Activated CD8-positive, alpha-beta memory T cell treated with anti-CD3 and anti-CD28 coated beads, Interleukin-2, amount 50 U/mL, for 48 hours (primary cell): Measurements from ENCODE around the gene QPCT.
A peak's percentile ranks its signal among the peaks of the same experiment; 100 is the strongest.
"Not testable (repeated sequence)": the region's sequence is repeated elsewhere in the genome, so short reads cannot be mapped to it uniquely, and the experiment has no call there.

ENCODE experiments used
- DNase-seq: peaks from one replicate; pipeline ENCODE4 v3.0.0-alpha.2; 2020

The QPCT gene

DNA sequence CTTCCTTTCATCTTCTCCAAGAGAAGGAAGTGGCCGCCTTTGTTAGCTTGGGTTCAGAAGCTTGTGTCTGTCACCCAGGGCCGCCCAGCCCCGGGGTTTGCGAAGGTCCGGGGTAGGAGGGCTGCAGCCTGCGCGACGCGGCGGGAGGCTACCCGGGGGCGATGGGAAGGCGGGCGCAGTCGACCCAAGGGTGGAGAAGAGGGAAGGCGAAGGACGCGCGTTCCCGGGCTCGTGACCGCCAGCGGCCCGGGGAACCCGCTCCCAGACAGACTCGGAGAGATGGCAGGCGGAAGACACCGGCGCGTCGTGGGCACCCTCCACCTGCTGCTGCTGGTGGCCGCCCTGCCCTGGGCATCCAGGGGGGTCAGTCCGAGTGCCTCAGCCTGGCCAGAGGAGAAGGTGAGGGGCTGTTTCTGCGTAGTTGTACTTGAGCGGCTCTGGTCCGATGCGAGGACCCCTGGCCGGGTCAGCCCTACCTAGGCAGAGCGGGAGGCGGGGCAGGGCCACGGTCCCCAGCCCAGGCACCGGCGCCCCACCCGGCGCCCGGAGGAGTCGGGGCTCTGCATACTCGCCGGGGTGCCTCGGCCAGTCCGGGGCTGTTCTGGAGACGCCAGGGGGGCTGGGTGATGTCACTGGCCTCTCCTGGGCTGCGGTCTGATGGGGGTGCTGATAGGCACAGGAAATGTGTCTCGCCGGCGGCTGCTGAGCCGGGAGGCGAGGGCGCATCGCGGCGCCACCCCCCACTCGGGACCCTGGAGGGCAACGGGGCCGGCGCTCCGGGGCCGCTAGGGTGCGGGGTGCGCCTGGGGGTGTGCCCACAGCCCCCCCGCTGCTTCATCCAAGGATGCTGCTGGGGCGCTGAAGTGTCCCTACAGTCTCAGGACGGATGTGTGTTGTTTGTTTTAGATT, at the start of gene QPCT:
QPCT (plus strand) TSS at position 178 of the 909 bp plus-strand sequence; CDS start at position 280, 102 bp downstream.
- peak; percentile 78 for DNase-seq

DNA sequence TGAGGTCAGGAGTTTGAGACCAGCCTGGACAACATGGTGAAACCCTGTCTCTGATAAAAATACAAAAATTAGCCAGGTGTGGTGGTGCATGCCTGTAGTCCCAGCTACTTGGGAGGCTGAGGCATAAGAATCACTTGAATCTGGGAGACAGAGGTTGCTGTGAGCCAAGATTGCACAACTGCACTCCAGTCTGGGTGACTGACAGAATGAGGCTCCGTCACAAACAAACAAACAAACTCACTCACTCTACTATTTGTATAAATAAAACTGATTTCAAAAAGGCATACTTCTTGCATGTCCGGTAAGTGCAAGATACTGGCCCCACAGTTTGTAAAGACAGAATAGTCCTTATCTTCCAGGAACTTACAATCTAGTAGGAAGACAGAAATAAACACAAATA, 49.6 kb upstream of the QPCT start:
- DNase-seq, result not testable (repeated sequence)

DNA sequence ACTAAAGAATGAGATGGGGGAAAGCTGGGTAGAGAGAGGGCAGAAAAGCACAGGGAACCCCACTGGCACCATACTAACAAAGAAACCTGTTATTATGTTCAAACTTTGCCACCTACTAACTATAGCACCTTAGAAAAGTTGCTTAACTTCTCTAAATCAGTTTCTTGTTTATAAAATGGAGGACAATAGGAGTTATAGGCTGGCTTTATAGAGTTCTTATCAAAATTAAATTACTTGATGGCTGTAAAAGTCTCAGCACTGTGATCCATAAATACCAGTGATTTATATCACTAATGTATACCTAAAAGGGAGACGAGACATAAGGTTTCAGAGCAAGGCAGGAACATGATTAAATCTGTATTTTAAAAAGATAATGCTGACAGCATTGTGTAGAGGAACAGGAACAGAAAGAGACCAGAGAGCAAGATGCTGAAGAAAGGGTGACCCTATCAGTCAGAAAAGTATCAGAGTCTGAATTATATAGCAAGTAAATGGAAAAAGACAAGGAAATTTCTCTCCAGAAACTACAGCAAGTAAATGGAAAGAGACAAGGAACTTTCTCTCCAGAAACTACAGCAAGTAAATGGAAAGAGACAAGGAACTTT, 48.9 kb upstream of the QPCT start:
- no peak for DNase-seq

DNA sequence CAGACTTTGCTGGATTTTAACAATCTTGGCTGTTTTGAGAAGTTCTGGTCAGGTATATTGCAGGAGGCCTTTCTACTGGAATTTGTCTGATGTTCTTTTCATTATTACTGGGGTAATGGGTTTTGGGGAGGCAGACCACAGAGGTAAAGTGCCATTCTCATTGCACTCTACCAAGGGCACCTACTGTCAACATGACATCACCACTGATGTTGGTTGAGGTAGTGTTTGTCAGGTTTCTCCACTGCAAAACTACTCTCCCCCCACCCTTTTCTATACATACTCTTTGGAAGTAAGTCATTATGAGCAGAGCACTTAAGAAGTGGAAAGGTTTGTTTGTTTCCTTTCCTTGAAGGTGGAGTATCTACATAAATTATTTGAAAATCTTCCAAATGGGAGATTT, 46.8 kb upstream of the QPCT start:
- no peak for DNase-seq

DNA sequence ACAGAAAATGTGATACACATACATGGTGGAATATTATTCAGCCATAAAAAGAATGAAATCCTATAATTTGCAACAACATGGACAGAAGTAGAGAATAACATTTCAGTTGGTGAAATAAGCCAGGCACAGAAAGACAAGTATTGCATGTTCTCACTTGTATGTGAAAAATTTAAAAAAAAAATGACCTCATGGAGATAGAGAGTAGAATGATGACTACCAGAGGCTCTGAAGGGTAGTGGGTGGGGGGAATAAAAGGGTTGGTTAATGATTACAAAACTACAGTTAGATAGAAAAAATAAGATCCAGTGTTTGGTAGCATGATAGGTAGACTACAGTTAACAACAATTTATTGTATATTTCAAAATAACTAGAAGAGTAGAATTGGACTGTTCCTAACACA, 44.3 kb upstream of the QPCT start:
- DNase-seq, result no peak

DNA sequence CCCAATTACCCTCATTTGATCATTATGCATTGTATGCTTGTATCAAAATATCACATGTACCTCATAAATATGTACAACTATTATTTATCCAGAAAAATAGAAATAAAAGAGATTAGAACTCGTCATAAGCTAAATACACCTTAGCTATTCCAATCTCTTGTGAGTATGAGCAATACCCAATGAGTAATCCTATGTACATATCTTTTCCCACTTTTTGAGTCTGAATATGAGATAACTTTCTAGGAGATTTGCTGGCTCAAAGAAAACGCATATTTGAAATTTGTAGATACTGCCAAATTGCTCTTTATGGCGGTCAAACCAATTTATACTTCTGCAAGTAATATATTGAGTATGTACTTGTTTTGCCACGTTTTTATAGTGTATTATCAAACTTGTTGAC, 43.9 kb upstream of the QPCT start:
- DNase-seq, result no peak

DNA sequence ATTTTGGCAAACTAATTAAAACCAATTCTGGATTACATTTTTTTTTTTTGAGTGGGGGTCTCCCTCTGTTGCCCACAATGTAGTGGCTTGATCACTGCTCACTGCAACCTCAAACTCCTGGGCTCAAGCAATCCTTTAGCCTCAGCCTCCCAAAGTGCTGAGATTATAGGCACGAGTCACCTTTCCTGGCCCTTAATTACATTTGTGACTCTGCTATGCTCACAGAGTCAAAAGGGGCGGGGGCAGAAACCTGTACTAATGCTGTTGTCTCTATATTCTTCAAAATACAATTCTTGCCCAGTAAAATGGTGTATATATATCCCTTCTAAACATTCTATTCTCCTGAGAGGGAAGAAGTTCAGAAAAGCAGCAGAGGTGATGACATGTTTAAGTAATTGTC, 43.0 kb upstream of the QPCT start:
- no peak for DNase-seq

DNA sequence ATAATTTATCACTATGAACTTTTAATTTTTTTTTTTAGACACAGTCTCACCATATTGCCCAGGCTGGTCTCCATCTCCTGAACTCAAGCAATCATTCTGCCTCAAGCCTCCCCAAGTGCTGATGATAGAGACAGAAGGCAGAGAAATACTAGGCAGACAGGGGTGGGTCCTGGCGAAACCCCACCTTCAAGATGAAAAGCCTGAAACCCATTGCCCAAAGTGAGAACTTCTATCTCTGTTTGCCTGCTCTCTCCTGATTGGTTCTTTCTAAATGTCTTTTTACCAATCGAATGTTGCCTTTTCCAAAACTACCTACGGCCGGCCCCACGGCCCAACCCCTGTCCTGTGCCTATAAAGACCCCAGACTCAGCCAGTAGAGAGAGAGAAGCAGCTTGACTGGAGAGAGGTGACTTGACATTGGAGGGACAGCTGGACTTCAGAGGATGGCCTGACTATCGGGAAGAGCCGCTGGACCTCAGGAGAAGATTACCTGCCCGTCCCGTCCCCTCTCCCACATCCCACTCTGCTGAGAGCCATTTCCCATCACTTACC, 41.7 kb upstream of the QPCT start:
- DNase-seq, result no peak

DNA sequence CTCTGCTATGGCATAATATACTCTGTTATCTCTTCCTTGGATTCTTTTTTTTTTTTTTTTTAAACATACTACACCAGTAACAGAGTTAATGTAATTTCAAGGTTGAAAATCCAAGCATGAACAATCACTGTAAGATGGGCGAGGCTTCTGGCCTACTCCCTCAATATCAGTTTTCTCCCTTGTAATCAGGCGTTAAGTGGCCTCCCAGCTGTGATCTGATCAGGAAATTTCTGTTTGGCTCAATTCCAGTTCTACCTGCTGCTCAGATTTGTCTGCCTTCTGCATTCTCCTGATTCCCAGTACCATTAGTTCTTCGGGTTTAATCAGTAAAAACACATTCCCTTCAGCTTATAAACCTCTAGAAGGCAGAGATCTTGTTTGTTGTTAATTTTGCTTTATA, 38.4 kb upstream of the QPCT start:
- no peak for DNase-seq

DNA sequence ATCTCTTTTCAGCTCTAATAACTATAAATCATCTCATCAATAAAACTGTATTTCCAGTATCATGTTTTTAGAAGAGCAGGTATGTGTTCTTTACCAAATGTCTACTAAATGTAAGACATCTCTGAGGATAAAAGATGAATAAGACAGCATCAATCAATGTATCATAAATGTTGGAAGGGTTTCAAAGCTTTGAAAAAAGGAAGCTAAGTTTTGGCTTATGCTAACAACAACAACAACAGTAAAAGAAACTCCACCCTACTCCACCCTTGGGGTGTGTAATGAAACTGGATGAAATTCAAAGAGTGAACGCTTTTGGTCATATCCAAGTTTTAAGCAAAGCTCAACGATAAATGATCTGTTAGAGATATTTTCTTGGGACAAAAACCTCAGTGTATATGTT, 36.9 kb upstream of the QPCT start:
- DNase-seq, result no peak

DNA sequence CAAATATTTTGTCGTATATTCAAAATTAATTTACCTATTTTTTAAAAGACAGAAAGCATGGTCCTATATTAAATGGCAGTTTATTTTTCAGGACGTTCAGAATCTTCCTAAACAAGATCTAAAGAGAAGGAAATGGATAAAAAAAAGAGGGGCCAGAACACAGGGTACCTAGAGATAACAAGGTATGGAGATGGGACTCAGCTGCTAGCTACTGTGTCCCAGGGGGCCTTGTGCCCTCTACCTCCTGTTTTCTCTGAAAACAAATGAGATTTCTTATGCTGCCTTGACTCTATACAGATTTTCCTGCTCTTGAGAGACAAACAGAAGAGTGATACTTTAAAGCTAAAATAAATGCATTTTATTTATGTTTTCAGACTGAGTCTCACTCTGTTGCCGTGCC, 29.1 kb upstream of the QPCT start:
- DNase-seq, result no peak

DNA sequence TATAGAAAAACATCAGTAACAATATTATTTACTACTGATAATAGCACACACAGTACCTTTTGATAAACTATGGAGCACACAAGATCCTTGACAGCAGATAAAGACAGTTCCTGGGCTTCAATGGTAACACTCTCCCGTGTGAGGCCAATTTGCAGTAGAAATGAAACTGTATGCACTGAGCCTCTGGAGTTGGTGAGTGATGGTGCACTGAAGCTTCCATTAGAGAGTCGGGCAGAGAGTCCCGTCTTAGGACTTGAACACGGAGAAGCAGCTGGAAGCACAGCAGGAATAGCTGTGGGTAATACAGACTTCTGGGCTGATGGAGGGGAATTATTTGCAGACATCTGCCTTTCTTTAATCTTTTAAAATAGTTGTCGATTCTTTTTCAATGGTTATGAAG, 28.2 kb upstream of the QPCT start:
- DNase-seq, result no peak

DNA sequence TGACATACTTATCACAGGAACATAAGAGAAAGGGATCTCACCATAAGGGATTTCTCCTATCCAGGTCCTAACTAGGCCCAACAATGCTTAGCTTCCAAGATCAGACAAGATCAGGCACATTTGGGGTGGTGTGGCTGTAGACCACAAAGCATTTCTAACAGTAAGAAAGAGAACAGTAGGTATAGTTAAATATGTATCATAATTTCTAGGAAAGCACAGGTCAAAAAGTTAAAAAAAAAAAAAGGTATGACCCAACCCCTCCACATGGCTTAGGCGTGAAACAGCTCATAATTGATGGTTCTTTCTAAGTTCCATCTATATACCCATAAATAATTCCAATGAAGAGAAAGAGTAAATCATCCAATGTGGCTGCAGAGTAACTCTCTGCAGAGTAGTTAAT, 26.7 kb upstream of the QPCT start:
- DNase-seq, result no peak

DNA sequence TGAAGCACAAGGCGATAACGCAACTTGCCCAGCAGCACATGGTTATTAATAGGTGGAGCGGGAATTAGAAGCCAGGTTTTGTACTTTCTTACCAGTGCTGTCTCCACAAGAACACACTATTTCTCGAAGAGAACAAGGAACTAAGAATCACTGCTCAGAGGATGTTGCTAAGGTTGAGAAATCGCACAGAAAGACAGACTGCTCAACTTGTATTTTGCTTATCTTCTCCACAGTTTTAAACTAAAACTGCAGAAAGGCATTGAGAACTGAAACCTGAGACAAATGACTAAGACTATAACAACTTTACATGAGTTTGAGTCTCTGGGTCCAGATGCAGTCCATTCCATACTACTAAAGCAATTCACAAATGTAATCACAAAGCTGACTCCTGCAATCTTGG, 26.0 kb upstream of the QPCT start:
- DNase-seq, result no peak

DNA sequence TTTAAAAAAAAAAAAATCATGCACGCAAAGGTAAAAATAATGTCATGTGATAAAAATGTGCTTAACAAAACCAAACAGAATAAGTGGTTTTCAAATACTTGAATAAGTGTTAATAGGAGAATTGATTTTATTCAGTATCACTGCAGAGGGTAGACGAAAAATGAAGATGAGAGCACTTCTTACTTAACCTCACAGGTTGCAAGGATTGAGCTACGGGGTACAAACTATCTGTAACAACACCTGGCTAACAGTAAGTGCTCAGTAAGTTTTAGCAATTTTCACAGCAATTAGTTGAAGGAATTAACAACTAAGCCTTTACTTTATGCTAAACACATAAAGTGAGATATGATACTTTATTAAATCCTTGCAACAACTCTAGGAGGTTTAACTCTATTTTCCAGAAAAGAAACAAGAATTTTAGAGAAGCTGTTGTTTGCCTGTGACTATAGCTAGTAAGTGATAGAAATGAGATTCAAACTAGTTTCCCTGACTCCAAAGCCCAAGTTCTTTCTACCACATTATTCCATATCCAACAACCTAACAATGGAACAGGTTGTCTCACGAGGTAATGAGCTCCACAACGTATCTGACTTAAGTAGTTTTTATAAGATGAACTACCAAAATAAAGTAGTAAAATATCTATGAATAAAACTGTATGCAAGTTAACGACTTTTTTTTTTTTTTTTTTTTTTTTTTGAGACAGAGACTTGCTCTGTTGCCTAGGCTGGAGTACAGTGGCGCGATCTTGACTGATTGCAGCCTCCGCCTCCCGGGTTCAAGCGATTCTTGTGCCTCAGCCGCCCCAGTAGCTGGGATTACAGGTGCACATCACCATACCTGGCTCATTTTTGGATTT, 24.4 kb upstream of the QPCT start:
- no peak for DNase-seq

DNA sequence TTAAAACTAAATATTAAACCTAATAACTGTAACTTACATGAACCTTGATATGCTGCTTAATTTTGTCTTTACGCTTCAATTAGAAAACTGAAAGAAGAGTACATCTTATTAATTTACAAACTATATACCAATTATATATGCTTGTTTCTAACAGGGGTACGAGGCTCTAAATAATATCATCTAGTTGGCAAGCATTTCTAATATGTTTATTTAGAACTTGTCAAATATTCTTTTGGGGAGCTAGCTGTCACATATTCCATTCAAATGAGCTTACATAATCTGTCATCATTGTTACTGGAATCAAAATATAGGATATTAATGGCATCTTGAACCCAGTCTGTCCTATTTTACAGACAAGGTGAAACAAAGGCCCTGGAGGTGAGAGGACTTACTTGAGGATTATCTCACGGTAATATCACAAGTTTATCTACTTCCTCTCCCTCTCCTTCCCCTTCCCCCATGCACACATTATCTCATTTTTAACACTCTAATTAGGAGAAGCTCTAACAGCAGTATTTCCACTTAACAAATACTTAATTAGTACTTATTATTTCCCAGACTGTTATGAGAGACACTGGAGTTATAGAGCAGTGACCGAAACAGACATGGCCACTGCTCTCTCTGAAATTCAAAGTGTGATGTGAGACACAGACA, 23.3 kb upstream of the QPCT start:
- no peak for DNase-seq

DNA sequence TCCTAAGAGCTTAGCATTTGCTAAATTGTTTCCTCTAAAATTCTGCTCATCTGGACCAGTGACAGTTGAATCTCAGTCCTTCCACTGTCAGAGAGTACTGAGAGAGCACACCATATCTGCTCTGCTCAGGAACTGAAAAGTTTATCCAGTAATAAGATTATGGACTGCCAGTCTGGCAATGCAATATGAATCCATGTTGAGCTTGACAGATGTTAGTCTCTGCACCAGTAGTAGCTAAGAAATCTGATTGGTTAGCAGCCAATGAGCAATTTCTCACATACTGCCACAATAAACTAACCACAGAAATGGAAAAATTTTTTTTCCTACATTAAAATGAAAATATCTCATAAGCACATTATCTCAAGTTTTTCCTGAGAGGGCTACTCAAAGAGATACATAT, 22.1 kb upstream of the QPCT start:
- DNase-seq, result no peak

DNA sequence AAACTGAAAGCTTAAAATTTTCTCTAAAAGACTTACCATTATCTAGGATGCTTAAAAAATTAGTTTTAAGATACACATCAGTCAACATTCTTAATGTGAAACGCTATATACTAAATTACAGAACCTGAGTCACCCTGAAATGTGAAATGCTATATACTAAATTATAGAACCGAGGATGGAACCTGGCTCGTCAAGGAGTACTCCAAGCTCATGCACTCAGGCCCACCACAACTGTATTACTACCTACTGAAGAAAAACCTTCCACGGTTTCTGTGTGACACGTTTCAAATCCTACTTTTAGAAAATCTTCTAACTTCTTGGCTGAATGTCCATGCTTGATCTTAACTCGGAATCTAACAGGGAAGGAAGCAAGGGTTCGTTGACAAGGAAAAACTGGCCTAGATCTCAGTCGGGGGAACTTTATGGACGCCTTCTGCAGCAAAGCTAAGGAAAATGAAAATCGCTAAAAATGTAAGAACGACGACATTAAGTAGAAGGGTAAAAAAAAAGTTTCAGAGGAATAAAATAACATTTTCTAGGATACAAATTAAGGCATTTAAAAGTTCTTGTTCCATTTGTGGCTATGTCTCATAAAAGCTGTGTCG, 21.2 kb upstream of the QPCT start:
- DNase-seq, result no peak

DNA sequence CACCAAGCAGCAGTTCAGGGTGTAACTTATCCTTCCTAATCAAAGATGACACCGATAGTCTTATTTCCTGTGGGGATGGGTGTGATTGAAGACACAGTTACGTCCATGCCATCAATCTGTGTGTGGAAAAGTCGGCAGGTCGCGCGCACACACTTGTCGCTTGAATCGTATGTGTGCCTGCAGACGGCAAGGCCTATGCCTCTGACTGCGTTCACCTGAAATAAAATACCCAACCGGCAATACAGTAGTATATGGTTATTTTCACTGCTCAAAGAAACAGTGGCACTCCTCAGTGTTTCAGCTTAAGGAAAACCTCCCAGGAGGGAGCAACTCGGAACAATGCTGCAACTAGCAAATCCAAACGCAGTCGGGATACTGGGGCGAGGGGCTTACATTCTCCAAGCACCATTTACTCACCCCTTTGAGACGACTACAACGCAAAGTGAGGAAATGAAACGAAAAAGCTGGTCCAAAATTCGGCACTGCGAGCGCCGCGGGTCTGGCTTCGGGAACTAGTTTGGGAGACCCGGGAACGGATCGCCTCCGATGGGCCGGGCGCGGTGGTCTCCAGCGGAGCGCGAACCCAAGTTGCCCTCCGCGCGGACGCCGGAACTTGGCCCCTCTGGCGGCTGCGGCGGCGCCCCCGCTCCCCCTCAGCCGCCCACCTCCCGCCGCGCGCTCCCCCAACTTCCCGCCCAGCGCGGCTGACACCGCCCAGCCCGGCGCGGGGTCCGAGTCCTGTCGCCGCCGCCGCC, 20.5 kb upstream of the QPCT start:
- DNase-seq, result peak; percentile 66

DNA sequence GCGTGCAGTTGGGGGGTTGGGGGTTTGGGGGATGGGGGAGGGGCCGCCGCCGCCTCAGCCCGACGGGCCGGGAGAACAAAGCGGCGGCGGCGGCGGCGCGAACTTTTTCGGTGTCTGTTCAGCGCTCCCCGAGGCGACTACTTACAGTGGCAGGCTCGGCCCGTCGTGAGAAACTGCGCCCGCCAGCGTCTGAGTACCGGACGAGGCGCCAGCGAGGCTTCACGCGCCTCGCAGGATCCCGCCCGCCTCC, 20.0 kb upstream of the QPCT start:
- DNase-seq, result no peak

DNA sequence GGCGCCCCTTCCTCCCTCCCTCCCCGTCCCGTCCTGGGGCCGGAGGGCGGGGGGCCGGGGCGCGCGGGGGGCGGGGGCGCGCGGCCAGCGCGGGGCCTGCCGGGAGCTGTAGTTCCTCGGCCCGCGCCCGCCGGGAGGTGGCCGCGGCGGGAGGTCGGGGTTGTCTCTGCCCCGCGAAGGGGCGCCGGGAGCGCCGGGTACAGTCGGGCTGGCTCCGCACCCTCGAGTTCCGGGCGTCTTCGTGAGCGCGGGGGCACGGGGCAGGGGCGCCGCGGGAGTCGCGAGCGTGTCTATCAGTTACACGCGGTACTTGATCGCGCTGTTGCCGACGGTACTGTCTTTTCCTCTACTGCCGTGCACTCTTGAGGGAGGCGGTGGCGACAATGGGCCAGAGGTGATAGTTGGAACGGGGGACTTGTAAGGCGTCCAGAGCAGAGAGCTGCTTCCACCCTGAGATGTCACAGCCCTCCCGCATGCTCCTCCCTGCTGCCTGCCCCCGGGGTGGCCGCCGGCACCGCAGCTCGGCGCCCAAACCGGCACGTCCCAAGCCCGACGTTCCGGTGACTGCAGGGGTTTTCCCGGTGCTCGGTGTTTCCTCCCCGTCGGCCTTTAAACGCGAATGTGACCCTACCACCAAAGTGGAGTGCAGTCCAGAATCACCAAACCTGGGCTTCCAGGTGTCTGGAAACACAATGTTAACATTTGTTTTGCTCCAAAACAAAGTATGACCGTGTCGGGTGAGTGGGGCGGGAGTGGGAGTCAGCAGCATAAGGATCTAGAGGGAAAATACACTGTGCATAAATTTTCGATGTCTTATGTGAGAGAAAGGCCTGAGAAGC, 19.4 kb upstream of the QPCT start, which contains the start of gene PRKD3:
PRKD3 (minus strand) TSS at position 48 of the 839 bp plus-strand sequence. CDS start 8,309 bp downstream, outside the sequence.
- DNase-seq, result peak; percentile 81
